Measurements from ENCODE around the gene PDK2.

Gene PDK2

GRCh38 chr17:50155115-50155819 is 60.1 kb downstream of the PDK2 start:
- no peak for TF ChIP-seq PAX5 (IDR thresholded peaks at IDR 0.05; ENCODE audit: insufficient read depth, low read length, severe bottlenecking)
- no peak for TF ChIP-seq POLR2AphosphoS5 (IDR thresholded peaks at IDR 0.05; ENCODE audit: low read depth, low read length)
- TF ChIP-seq SPI1 (IDR thresholded peaks at IDR 0.05; ENCODE audit: low read depth, low read length) = no peak
- DNase-seq (ENCODE audit: insufficient read length, low spot score) (no peak), FAIRE-seq (peak; percentile 84)

GRCh38 chr17:50157891-50158290 is 62.7 kb downstream of the PDK2 start:
- TF ChIP-seq POU2F2 (IDR thresholded peaks at IDR 0.05; ENCODE audit: low read depth, low read length) (no peak), SPI1 (IDR thresholded peaks at IDR 0.05; ENCODE audit: low read depth, low read length) (no peak), TAF1 (IDR thresholded peaks at IDR 0.05; ENCODE audit: low read depth, low read length) (no peak), PAX5 (IDR thresholded peaks at IDR 0.05; ENCODE audit: insufficient read depth, low read length, severe bottlenecking) (no peak), POLR2AphosphoS5 (IDR thresholded peaks at IDR 0.05; ENCODE audit: low read depth, low read length) (no peak), POLR2A (IDR thresholded peaks at IDR 0.05; ENCODE audit: low read depth, low read length) (no peak)
- FAIRE-seq (no peak), DNase-seq (ENCODE audit: insufficient read length, low spot score) (no peak)

GRCh38 chr17:50161023-50161910 is 66.1 kb downstream of the PDK2 start:
- DNase-seq (ENCODE audit: insufficient read length, low spot score) (peak; percentile 99), FAIRE-seq (peak; percentile 99)
- TF ChIP-seq SPI1 (IDR thresholded peaks at IDR 0.05; ENCODE audit: low read depth, low read length) (no peak), POLR2A (IDR thresholded peaks at IDR 0.05; ENCODE audit: low read depth, low read length) (no peak), POU2F2 (IDR thresholded peaks at IDR 0.05; ENCODE audit: low read depth, low read length) (peak; percentile 17; the same call in 1 of the 2 replicates), POLR2AphosphoS5 (IDR thresholded peaks at IDR 0.05; ENCODE audit: low read depth, low read length) (no peak), PAX5 (IDR thresholded peaks at IDR 0.05; ENCODE audit: insufficient read depth, low read length, severe bottlenecking) (no peak), TAF1 (IDR thresholded peaks at IDR 0.05; ENCODE audit: low read depth, low read length) (no peak)

Measured in GM12891 (cell line).